A549 treated with DMSO at 1 μM for 4 hours (cell line): ENCODE data around the gene STXBP6. TPM values are rescaled to one million over a fixed set of nuclear protein-coding genes. Genes with fewer than 3 reads are reported as not detected.

Experiments
- total RNA-seq: library from RNA; stranded (reverse); fragments of 200-300 nt; extraction: Qiagen RNA extraction; gene quantifications from 5 replicates; pipeline ENCODE4 v1.2.3, GENCODE V29; 2022; ENCODE audit warnings: low read depth

Gene STXBP6
- 1.3 to 2.6 TPM (median 1.7 TPM) in 5 replicates for total RNA-seq

GRCh38 chr14:25049568-25050268 lies at the start of gene STXBP6:
STXBP6 (minus strand) TSS chr14:25050147; CDS start chr14:24974818, 75,329 bp downstream.

